Stimulated activated CD4-positive, alpha-beta T cell treated with anti-CD3 and anti-CD28 coated beads, Interleukin-1b, Interleukin-23, amount 100 ng/mL, for 24 hours (primary cell): ENCODE measurements around the gene SAP30BP.

Experiments
- DNase-seq, 4 experiments: peaks; one replicate each; pipeline ENCODE4 v3.0.0-alpha.2; 2020; ENCODE audit warnings: low read depth in 4 of 4, low spot score in 1 of 4

Gene SAP30BP

DNA sequence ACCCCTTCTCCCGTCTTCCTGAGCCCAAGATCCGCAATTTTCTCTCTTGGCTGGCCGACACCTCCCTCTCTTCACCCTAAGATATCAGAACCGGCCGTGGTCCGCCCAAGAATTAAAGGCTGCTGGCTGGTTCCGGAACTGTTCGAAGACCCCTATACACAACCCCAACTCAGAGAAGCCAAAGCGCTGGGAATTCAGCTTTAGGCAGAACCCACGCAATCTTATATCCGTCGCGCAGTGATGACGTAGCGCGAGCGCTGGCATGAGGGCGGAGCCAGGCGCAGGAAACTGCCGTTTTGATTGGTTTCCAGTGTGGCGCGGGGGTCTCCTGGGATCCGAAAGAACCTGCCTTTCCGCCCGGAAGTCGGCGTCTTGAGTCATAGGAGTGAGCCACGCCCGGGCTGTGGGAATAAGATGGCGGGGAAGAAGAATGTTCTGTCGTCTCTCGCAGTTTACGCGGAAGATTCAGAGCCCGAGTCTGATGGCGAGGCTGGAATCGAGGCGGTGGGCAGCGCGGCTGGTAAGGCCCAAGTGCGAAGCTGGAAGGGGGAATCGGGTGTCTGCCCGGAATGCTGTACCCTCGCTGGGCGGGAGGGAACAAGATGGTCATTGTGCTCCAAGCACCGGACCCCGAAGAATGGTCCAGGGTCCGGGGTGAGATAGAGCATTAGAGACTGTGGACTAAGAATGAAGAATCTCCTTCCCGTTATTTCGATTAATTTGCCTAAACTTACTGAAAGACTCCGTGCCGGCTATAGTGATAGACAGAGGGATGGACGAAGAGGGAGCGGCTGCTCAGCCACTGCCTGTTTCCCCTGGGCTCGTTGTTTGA, at the start of gene SAP30BP, which contains the start of gene RECQL5:
SAP30BP (plus strand) TSS at position 380 of the 832 bp plus-strand sequence; CDS start at position 415, 35 bp downstream.
RECQL5 (minus strand) TSS at position 196 of the 832 bp plus-strand sequence. CDS start 597 bp downstream, outside the sequence.
- DNase-seq = peak; percentile 94 to 99 (median 96)

GRCh38 chr17:75617675-75618074, 49.5 kb upstream of the SAP30BP start:
- DNase-seq = no peak

DNA sequence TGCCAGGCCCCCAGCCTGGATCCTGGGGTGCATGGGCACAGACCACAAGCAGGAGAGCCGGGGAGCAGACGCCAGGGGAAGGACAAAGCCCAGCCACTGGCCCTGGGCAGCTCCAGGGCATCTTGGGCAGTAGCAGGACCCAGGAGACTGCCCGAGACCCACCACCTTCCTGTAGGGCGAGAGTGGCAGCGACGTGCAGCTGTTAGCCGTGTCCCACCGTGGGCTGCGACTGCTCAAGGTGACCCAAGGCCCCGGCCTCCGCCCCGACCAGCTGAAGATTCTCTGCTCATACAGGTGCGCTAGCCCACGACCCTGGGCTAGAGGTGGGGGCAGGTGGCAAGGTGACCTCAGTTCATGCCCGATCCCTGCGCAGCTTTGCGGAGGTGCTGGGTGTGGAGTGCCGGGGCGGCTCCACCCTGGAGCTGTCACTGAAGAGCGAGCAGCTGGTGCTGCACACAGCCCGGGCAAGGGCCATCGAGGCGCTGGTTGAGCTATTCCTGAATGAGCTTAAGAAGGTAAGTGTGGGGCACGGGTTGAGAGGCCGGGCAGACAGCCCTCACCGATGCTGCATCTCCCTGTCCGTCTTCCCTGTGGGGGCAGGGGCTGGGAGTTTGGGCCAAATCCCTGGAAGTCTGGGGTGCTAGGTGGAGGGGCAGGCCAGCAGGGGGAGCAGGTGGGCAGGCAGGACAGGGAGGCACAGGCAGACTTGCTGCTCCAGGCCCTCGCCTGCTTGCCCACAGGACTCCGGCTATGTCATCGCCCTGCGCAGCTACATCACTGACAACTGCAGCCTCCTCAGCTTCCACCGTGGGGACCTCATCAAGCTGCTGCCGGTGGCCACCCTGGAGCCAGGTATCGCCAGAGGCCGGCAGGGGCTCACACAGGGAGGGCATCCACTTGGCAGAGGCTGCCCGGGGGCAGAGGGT, 47.4 kb upstream of the SAP30BP start:
- DNase-seq = no peak

DNA sequence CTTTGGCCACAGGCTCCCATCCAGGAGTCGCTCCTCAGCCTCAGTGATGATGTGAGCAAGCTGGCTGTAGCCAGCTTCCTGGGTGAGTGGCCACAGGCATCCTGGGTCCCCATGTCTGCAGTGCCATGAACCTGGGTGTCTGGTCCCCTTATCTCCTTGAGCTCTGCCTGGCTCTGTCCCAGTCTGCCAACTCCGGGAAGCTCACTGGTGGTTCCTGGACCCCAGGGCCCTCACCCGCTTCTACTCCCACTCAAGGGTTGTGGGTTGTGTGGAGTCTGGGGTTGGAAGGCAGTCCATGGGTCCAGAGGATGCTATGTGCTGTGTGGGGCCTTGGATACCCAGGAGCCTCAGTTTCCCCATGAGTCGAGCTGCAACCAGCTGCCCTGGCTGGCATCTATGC, 45.6 kb upstream of the SAP30BP start:
- no peak for DNase-seq

DNA sequence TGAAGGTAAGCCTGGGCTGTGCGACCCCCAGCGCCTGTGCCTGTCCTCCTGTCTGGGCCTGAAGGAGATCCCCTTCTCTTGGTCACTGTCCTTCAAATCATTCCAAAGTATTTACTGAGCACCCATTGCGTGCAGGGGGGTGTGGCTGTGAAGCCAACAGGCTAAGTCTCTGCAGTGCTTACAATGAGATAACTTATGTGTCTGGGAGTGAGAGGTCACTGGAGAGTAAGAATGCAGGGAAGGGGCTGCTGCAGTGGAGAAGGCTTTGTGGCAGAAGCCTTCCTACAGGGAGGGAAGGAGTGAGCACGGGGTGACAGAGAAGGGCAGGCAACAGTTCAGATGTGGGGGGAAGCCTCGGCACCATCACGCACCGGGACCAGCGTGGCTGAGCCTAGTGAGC, 45.1 kb upstream of the SAP30BP start:
- no peak for DNase-seq

GRCh38 chr17:75622771-75623273, 44.3 kb upstream of the SAP30BP start:
- no peak for DNase-seq

DNA sequence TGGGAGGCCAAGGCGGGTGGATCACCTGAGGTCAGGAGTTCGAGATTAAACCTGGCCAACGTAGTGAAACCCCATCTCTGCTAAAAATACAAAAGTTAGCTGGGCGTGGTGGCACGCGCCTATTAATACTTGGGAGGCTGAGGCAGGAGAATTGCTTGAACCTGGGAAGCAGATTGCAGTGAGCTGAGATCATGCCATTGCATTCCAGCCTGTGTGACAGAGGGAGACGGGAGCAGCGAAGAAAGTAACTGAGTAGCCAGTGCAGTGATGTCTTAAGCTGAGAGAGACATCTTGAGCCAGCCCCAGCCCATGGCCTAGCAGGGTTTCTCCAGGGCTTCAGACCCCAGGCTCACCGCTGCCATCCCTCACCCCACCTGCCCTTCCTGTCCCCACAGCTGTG, 43.8 kb upstream of the SAP30BP start:
- DNase-seq = no peak

GRCh38 chr17:75624021-75624420, 43.1 kb upstream of the SAP30BP start:
- no peak for DNase-seq

GRCh38 chr17:75624714-75625345, 42.3 kb upstream of the SAP30BP start:
- no peak for DNase-seq

GRCh38 chr17:75625813-75626486, 41.2 kb upstream of the SAP30BP start:
- no peak for DNase-seq

DNA sequence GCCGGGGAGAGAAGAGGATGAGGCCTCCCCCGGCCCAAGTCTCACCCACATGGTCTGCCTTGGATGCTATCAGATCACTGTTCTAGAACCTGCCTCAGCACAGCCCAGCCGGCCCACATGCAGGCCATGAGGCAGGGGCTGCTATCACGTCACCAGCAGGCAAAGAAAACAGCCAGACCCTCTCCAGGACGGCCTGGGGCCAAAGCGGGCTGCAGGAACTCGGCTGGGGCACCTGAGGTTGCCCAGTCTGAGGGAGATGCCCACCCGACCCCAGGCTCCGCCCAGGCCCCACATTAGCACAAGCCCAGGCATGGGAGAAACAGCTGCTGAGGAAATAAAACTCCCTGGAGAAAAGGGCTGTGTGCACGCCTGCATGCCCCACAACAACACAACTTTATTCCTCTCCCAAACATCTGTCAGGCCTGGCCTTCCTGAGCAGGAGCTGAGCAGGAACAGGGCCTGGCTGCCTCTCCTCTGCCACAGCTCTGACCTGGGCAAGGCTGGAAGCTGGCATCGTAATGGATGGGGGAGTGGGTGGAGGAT, 40.6 kb upstream of the SAP30BP start:
- DNase-seq = no peak

DNA sequence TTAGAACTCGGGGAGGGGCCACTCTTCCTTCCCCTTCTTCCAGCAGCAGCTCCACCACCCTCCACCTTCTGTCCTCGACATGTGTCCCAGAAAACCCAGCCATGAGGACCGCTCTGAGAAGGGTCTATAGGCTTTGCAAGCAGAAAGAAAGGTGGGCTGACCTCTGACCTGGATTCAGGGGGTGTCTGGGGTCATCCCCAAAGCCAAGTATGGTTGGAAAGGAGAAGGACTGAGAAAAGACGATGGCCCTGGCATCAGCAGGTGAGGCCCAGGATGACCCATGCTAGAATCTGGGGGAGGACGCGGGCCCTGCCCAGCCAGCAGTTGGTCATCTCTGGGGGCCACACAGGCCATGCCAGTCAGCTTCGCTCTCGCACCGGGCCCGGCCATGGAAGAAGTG, 40.0 kb upstream of the SAP30BP start:
- DNase-seq = no peak

GRCh38 chr17:75628425-75628824, 38.7 kb upstream of the SAP30BP start:
- DNase-seq = no peak

DNA sequence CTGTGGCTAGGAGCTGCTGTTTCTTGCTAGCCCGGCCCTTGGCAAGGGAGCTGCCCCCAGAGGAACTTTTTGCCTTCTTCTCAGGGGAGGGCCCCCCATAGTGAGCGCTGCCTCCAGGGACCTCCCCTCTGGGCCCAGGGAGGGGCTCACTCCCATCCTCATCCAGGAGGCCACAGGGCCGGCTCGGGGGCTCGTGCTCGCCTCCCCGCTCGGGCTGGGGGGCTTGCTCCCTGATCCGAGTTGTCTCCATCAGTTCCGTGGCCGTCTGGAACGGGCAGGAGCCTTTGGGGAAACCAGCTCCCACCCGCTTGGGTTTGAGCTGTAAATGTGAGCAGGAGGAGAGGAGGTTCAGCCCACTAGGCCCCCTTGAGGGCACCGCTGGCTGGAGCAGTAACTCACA, 38.0 kb upstream of the SAP30BP start:
- DNase-seq = no peak

DNA sequence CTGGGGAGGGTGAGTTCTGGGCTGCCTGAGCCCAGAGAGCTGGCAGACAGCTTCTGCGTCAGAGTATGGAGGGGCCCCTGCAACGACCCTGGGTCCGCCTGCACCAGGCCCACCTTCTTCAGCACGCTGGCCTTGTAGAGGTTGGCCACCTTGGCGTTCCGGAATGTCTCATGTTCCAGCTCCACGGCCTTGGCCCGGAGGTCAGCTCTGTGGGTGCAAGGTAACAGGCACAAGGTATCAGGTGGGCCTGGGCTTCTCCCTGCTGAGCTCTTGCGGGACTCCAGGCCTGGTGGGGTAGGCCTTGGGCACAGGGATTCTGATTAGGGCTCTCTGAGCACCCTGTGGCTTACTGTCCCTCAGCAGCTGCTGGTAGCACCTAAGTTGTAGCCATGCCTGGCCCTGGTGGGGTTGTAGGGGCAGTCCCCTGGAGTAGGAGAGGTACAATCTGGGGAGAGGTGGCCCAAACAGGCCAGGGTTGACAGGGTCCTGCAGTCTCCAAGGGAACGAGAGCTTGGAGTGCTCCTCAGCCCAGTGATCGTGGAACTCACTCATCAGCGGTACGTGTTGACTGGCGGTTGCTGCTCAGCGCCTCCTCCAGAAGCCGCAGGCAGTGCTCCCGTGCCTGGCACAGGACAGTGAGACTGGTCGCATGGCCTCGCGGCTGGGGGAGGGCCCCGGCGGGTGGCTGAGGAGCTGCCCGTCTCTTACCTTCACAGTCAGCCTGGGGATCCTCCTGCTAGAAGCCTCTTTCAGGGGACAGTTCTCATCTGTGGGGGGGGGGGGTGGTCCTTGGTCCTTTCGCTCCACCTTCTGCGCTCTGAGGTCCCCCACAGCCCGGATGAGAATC, 36.8 kb upstream of the SAP30BP start:
- DNase-seq = no peak

GRCh38 chr17:75631353-75631752, 35.8 kb upstream of the SAP30BP start:
- DNase-seq = no peak

DNA sequence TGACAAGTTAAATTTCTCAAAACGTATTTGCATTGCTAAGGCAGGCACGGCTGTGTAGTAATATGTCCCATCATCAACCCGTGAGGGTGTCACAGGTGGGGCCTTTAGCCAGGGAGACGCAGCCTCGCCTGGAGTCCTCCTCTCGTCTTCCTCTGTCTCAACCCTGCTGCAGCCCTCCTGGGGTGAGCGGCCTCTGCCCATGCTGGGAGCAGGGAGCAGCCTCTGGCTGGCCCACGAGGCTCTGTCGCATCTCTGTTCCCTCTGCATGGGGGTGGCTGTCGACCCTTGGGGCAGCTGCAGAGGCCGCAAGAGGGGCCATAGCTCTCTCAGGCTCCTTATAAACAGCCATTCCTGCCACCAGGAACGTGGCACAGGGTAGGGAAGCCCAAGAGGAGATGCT, 34.7 kb upstream of the SAP30BP start:
- DNase-seq = no peak

DNA sequence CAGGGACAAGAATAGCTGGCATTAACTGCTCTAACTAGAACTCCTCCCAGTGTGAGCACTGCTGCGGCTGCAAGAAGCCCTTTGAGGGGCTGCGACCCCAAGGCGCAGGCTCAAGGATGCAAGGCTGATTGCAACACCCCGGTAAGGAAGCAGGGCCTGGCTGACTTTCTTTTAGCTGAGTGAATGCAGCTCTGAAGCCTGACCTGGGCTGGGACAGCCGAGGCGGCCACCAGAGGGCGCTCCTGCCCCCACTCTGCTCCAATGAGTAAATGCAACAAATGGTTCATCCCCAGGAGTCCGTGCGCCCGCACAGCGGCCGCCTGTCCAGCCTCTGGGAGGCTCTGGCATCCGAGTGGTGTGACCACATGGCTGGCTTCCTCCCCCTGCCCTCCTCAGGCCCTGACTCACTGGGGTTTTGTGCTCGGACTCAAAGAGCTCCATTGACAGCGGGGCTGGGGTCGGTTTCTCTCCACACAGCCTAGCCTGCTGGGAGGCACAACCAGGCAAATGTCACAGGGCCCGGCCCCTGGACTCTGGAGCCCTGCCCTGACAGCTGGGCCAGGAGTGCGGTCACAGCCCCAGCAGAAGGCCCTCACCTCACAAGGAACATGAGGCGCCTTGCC, 34.2 kb upstream of the SAP30BP start, which contains the start of gene SMIM5:
SMIM5 (plus strand) TSS at position 572 of the 623 bp plus-strand sequence. CDS start 6,768 bp downstream, outside the sequence.
- peak; percentile 55 to 83 (median 77) for DNase-seq
